CD4-positive, alpha-beta T cell (primary cell): ENCODE results near the gene TRAPPC6A. TPM values are rescaled to one million over a fixed set of nuclear protein-coding genes. Genes with fewer than 3 reads are reported as not detected.

Experiments
- ATAC-seq: fragments of 200-7000 bp; cut with Tn5 transposase; one replicate; pipeline ENCODE4 v1.10.0; 2022; ENCODE audit warnings: mild to moderate bottlenecking; ENCODE audit not compliant: poor library complexity
- CTCF ChIA-PET: fragments of 350-600 bp; sonication (Branson Sonifier 250); formaldehyde crosslinking; loops from one replicate; lab custom pipeline; 2021; ENCODE audit warnings: antibody characterized with exemption, inconsistent platforms; lab: Charles Lee
- POLR2A ChIA-PET: fragments of 350-600 bp; sonication (Branson Sonifier 250); formaldehyde crosslinking; loops from one replicate; lab custom pipeline; 2021; ENCODE audit warnings: antibody characterized with exemption, inconsistent platforms; lab: Charles Lee
- DNase-seq, 14 experiments: peaks; one replicate each; pipeline ENCODE4 v3.0.0-alpha.2; 2013 to 2020; ENCODE audit warnings: mixed read lengths in 2 of 14
- H3K27ac ChIP-seq, 2 donors: one replicate each; pipeline versions ENCODE4 v1.5.1 to v1.7.0; 2013; ENCODE audit warnings: low read length in 2 of 2, low read depth in 1 of 2, mild to moderate bottlenecking in 1 of 2
- H3K27me3 ChIP-seq, 2 experiments: 1 replicate in 1 of 2; 2 replicates in 1 of 2; pipeline versions ENCODE4 v1.6.1 to v1.7.0; 2013; ENCODE audit warnings: low read length in 2 of 2, control low read depth in 1 of 2, mild to moderate bottlenecking in 1 of 2, moderate library complexity in 1 of 2; ENCODE audit not compliant: insufficient read depth in 2 of 2, control insufficient read depth in 1 of 2
- H3K36me3 ChIP-seq: one replicate; pipeline ENCODE4 v1.6.1; 2013; ENCODE audit warnings: low read length, control low read depth; ENCODE audit not compliant: insufficient read depth
- H3K4me1 ChIP-seq: one replicate; pipeline ENCODE4 v1.6.1; 2013; ENCODE audit warnings: low read length, control low read depth; ENCODE audit not compliant: insufficient read depth
- H3K4me3 ChIP-seq: one replicate; pipeline ENCODE4 v1.5.1; 2013; ENCODE audit warnings: mild to moderate bottlenecking, low read length, moderate library complexity
- H3K9me3 ChIP-seq, 2 experiments: 1 replicate in 1 of 2; 2 replicates in 1 of 2; pipeline versions ENCODE4 v1.6.1 to v1.7.0; 2013; ENCODE audit warnings: low read length in 2 of 2, mild to moderate bottlenecking in 2 of 2, control low read depth in 1 of 2, moderate library complexity in 1 of 2; ENCODE audit not compliant: control insufficient read depth in 1 of 2, insufficient read depth in 1 of 2
- H3K27ac Mint-ChIP-seq: one replicate; pipeline ENCODE4 v1.8.0; 2020; ENCODE audit warnings: mixed read lengths
- H3K27me3 Mint-ChIP-seq: one replicate; pipeline ENCODE4 v1.8.0; 2021; ENCODE audit warnings: mixed read lengths
- H3K36me3 Mint-ChIP-seq: one replicate; pipeline ENCODE4 v1.8.0; 2021; ENCODE audit warnings: low read depth, mixed read lengths
- H3K4me1 Mint-ChIP-seq: one replicate; pipeline ENCODE4 v1.8.0; 2021; ENCODE audit warnings: low read depth, mixed read lengths
- H3K4me3 Mint-ChIP-seq: one replicate; pipeline ENCODE4 v1.8.0; 2020; ENCODE audit warnings: mild to moderate bottlenecking, mixed read lengths
- H3K9me3 Mint-ChIP-seq: one replicate; pipeline ENCODE4 v1.8.0; 2020; ENCODE audit warnings: mixed read lengths
- intact Hi-C, 2 experiments: fragments of 100-400 bp; cut with DNase I in 1 of 2; cut with micrococcal nuclease in 1 of 2; formaldehyde crosslinking; loops; one replicate each; pipeline versions ENCODE4 v1.15.1 to v1.9.0; 2023 to 2025; cut with DNase I, micrococcal nuclease
- total RNA-seq, 174 experiments: library from RNA in 2 of 174; stranded (reverse) in 2 of 174; gene quantifications; one replicate each; pipeline ENCODE4 v1.2.3 and lab custom pipeline; 2021 to 2026
- TF ChIP-seq, protein P1 (sequence below): fragments of 200-600 bp; IDR thresholded peaks from one replicate; pipeline ENCODE4 v1.8.0; 2022; ENCODE audit warnings: antibody characterized with exemption, mild to moderate bottlenecking

Gene TRAPPC6A
- total RNA-seq, 2 experiments from 2014 or later: 32.0 to 38.8 TPM

DNA sequence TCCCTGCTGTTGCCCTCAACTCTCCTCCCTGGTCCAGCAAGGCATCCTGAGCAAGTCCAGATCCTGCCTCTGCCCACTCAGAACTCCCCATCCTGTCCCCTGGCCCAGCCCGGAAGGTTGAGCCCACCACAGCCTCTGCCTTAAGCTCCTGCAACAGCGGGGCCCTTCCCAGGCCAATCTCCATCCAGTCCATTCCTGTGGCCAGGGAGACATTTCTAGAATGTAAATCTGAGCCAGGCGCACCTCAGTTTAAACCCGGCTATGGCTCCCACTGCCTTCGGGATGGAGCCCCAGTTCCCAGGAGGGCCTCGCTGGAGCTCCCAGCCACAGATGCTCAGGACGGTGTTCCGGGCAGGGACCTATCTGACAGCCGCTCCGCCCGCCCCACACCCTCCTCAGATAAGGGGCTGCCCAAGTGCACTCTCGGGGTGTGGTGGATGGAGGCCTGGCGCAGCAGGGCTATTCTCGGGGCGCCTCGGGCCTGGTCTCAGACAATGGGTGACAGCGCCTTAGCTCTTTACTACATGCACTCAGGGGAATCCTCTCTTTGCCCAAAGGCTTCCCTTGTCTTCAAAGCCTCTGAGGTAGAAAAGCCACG, 5.3 kb downstream of the TRAPPC6A start:
- ATAC-seq: no peak
- Mint-ChIP-seq H3K4me3 (peak overlapping the region; percentile 65), H3K36me3 (no peaks in the 10 kb centered on the region), H3K27me3 (no peaks in the 10 kb centered on the region), H3K4me1 (peaks cover 29% of the 10 kb centered on the region), H3K27ac (peak overlapping the region; percentile 85), H3K9me3 (no peaks in the 10 kb centered on the region)
- Histone ChIP-seq H3K36me3 (no peaks in the 10 kb centered on the region), H3K4me3 (peak overlapping the region; percentile 16), H3K4me1 (peaks cover 69% of the 10 kb centered on the region), H3K27ac (peak overlapping the region in 1 of 2 donors; percentile 64), H3K9me3 (no peaks in the 10 kb centered on the region), H3K27me3 (no peaks in the 10 kb centered on the region)
- no peak for DNase-seq
- intact Hi-C loops: loop anchor here in 1 of 2 experiments (10.0 kb wide), 1 partner anchor 522 kb away; the partner anchor contains the start of genes QPCTL and SNRPD2
- TF ChIP-seq, protein P1, sequence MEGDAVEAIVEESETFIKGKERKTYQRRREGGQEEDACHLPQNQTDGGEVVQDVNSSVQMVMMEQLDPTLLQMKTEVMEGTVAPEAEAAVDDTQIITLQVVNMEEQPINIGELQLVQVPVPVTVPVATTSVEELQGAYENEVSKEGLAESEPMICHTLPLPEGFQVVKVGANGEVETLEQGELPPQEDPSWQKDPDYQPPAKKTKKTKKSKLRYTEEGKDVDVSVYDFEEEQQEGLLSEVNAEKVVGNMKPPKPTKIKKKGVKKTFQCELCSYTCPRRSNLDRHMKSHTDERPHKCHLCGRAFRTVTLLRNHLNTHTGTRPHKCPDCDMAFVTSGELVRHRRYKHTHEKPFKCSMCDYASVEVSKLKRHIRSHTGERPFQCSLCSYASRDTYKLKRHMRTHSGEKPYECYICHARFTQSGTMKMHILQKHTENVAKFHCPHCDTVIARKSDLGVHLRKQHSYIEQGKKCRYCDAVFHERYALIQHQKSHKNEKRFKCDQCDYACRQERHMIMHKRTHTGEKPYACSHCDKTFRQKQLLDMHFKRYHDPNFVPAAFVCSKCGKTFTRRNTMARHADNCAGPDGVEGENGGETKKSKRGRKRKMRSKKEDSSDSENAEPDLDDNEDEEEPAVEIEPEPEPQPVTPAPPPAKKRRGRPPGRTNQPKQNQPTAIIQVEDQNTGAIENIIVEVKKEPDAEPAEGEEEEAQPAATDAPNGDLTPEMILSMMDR: no peak
- POLR2A ChIA-PET: interaction anchor here (1.3 to 1.8 kb wide), 2 partner anchors 19 to 81 kb away, joined by 3 to 5 read pairs; no protein-coding TSS in a partner anchor
- CTCF ChIA-PET: no interaction called here

DNA sequence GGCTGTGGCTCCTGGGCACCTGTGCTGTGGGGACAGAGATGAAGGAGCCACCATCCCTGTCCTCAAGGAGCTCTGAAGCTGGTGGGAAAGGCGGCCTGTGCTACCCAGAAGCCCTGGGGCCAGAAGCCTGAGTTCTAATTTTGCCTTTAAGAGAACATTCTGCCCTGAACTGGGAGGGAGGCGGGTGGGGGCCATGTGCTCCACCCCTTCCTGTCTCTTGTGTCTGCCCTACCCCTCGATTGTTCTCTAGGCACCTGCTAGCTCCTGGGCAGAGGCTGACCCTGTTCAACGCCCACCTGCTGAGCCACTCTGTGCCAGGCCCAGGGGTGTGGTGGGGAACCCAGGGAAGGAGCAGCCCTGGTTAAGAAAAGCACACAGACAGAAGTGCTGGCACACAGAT, 5.9 kb downstream of the TRAPPC6A start:
- TF ChIP-seq, protein P1: no peak
- peaks cover 29% of the 10 kb centered on the region for H3K4me1 Mint-ChIP-seq
- H3K4me1 ChIP-seq: peaks cover 64% of the 10 kb centered on the region

DNA sequence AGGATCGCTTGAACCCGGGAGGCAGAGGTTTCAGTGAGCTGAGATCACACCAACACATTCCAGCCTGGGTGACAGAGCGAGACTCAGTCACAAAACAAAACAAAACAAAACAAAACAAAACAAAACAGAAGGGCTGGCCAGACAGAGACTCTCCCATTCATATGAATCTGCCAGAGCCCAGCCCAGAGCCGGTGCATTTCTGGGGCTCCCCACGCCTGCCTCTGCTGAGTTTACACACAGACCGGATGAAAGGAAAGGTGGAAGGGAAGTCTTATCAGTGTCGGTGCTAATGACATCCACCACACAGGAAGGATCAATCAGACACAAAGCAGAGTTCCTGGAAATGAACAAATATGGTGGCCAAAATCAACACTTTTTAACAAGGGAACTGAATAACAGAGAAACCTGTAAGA, 6.8 kb downstream of the TRAPPC6A start:
- H3K36me3 Mint-ChIP-seq: no peaks in the 10 kb centered on the region
- H3K4me3 ChIP-seq: peak overlapping the region; percentile 24
- no peaks in the 10 kb centered on the region for H3K9me3 Mint-ChIP-seq
- peak overlapping the region; percentile 54 for H3K4me3 Mint-ChIP-seq
- peaks cover 2% of the 10 kb centered on the region for H3K36me3 ChIP-seq
- H3K27me3 ChIP-seq: no peaks in the 10 kb centered on the region
- intact Hi-C loops: loop anchor here in 1 of 2 experiments (10.0 kb wide), 1 partner anchor 524 kb away; the partner anchor contains the start of genes QPCTL and SNRPD2
- ChIA-PET POLR2A (interaction anchor here (1.2 to 1.8 kb wide), 4 partner anchors 11 to 80 kb away, joined by 3 to 5 read pairs (median 3); no protein-coding TSS in a partner anchor), CTCF (interaction anchor here (1.5 kb wide), 1 partner anchor 11 kb away, joined by 3 read pairs; no protein-coding TSS in a partner anchor)
- peak overlapping the region; percentile 32 to 68 for H3K27ac ChIP-seq
- TF ChIP-seq, protein P1: no peak
- no peaks in the 10 kb centered on the region for H3K9me3 ChIP-seq
- H3K27ac Mint-ChIP-seq: peak overlapping the region; percentile 85
- H3K27me3 Mint-ChIP-seq: no peaks in the 10 kb centered on the region
- ATAC-seq (peak; percentile 88), DNase-seq (peak in 9 of 14 experiments; percentile 29 to 83 (median 46))
- H3K4me1 ChIP-seq: peaks cover 57% of the 10 kb centered on the region
- peaks cover 32% of the 10 kb centered on the region for H3K4me1 Mint-ChIP-seq

More for the DNA sequence above, 5.9 kb downstream of the TRAPPC6A start:
- H3K27ac Mint-ChIP-seq: peak overlapping the region; percentile 85
- H3K4me3 Mint-ChIP-seq: peak overlapping the region; percentile 65
- ChIA-PET POLR2A (interaction anchor here (1.2 to 1.8 kb wide), 3 partner anchors 10 to 81 kb away, joined by 3 to 5 read pairs (median 3); no protein-coding TSS in a partner anchor), CTCF (interaction anchor here (1.5 kb wide), 1 partner anchor 10 kb away, joined by 3 read pairs; no protein-coding TSS in a partner anchor)
- Histone ChIP-seq H3K27ac (peak overlapping the region in 1 of 2 donors; percentile 64), H3K27me3 (no peaks in the 10 kb centered on the region), H3K4me3 (peak overlapping the region; percentile 16), H3K9me3 (no peaks in the 10 kb centered on the region), H3K36me3 (no peaks in the 10 kb centered on the region)
- intact Hi-C loops: loop anchor here in 1 of 2 experiments (10.0 kb wide), 1 partner anchor 523 kb away; the partner anchor contains the start of genes QPCTL and SNRPD2
- no peaks in the 10 kb centered on the region for H3K27me3 Mint-ChIP-seq
- H3K9me3 Mint-ChIP-seq: no peaks in the 10 kb centered on the region
- ATAC-seq (peak; percentile 70), DNase-seq (peak in 9 of 14 experiments; percentile 19 to 62 (median 38))
- H3K36me3 Mint-ChIP-seq: no peaks in the 10 kb centered on the region
